ENCODE data around the gene GLOD4.

- peak; percentile 45 to 49 (median 47) for TF ChIP-seq POLR2A (IDR thresholded peaks at IDR 0.05)
- no peak for TF ChIP-seq CTCF (IDR thresholded peaks at IDR 0.05)
Observed at GRCh38 chr17:802481-802880, 20.4 kb upstream of the GLOD4 start.

Data from body of pancreas (tissue), 4 donors.